Measurements from ENCODE around the gene LMX1A. TPM values are rescaled to one million over a fixed set of nuclear protein-coding genes. Genes with fewer than 3 reads are reported as not detected.

LMX1A gene
- polyA plus RNA-seq, 1 donor from 2014 or later: 0.47 TPM

- no peaks in the 10 kb centered on the region for H3K9me3 ChIP-seq (ENCODE audit: low read length)
- H3K4me3 ChIP-seq (ENCODE audit: low read length): no peak overlapping the region
- H3K9me2 ChIP-seq (ENCODE audit: insufficient read depth, low read length): no peaks in the 10 kb centered on the region
- H3K27ac ChIP-seq (ENCODE audit: low read length): no peak overlapping the region
- TF ChIP-seq RAD21 (conservative IDR thresholded peaks at IDR 0.05): no peak
- TF ChIP-seq CTCF (IDR thresholded peaks at IDR 0.05; ENCODE audit: poor library complexity, severe bottlenecking): no peak
- TF ChIP-seq REST (IDR thresholded peaks at IDR 0.05; ENCODE audit: borderline replicate concordance): no peak
- TF ChIP-seq EP300 (conservative IDR thresholded peaks at IDR 0.05; ENCODE audit: poor library complexity, severe bottlenecking): no peak
- TF ChIP-seq MXI1 (conservative IDR thresholded peaks at IDR 0.05; ENCODE audit: poor library complexity, severe bottlenecking): no peak
- no peak for TF ChIP-seq SMC3 (conservative IDR thresholded peaks at IDR 0.05; ENCODE audit: poor library complexity)
- no peak for TF ChIP-seq TAF1 (IDR thresholded peaks at IDR 0.05; ENCODE audit: low read depth)
- H3K9ac ChIP-seq (ENCODE audit: low read length): no peak overlapping the region
- no peaks in the 10 kb centered on the region for H3K27me3 ChIP-seq (ENCODE audit: insufficient read depth, low read depth, low read length)
- H3K36me3 ChIP-seq (ENCODE audit: insufficient read depth, low read length): no peaks in the 10 kb centered on the region
- no peak overlapping the region for H2AFZ ChIP-seq (ENCODE audit: low read depth, low read length)
- no peaks in the 10 kb centered on the region for H4K20me1 ChIP-seq (ENCODE audit: insufficient read depth)
- H3K4me2 ChIP-seq (ENCODE audit: low read length): no peak overlapping the region
- H3F3A ChIP-seq (ENCODE audit: insufficient read depth, low read length, poor library complexity, severe bottlenecking): no peaks in the 10 kb centered on the region
- H3K79me2 ChIP-seq (replicated peaks; ENCODE audit: insufficient read depth, low read length): no peaks in the 10 kb centered on the region
Measured at GRCh38 chr1:165259236-165259635, 97.3 kb downstream of the LMX1A start.

- Histone ChIP-seq H3K9me3 (ENCODE audit: low read length) (no peaks in the 10 kb centered on the region), H3K79me2 (replicated peaks; ENCODE audit: insufficient read depth, low read length) (no peaks in the 10 kb centered on the region), H4K20me1 (ENCODE audit: insufficient read depth) (no peaks in the 10 kb centered on the region), H3K4me2 (ENCODE audit: low read length) (no peak overlapping the region), H3K4me3 (ENCODE audit: low read length) (no peak overlapping the region), H3K36me3 (ENCODE audit: insufficient read depth, low read length) (no peaks in the 10 kb centered on the region), H3K27me3 (ENCODE audit: insufficient read depth, low read depth, low read length) (no peaks in the 10 kb centered on the region), H3F3A (ENCODE audit: insufficient read depth, low read length, poor library complexity, severe bottlenecking) (no peaks in the 10 kb centered on the region), H2AFZ (ENCODE audit: low read depth, low read length) (no peak overlapping the region), H3K9ac (ENCODE audit: low read length) (no peak overlapping the region), H3K9me2 (ENCODE audit: insufficient read depth, low read length) (no peaks in the 10 kb centered on the region), H3K27ac (ENCODE audit: low read length) (no peak overlapping the region)
- no peak for TF ChIP-seq REST (IDR thresholded peaks at IDR 0.05; ENCODE audit: borderline replicate concordance)
- TF ChIP-seq CTCF (IDR thresholded peaks at IDR 0.05; ENCODE audit: poor library complexity, severe bottlenecking): peak; percentile 20
- TF ChIP-seq MXI1 (conservative IDR thresholded peaks at IDR 0.05; ENCODE audit: poor library complexity, severe bottlenecking): no peak
- TF ChIP-seq SMC3 (conservative IDR thresholded peaks at IDR 0.05; ENCODE audit: poor library complexity): peak; percentile 18
- TF ChIP-seq TAF1 (IDR thresholded peaks at IDR 0.05; ENCODE audit: low read depth): no peak
- no peak for TF ChIP-seq RAD21 (conservative IDR thresholded peaks at IDR 0.05)
Measured at GRCh38 chr1:165257969-165258459, 98.5 kb downstream of the LMX1A start.

Data from neural cell (in vitro differentiated cells).